SK-N-SH (cell line): Measurements from ENCODE around the gene P2RX5. TPM values are rescaled to one million over a fixed set of nuclear protein-coding genes. Genes with fewer than 3 reads are reported as not detected.

Source experiments
- CTCF ChIA-PET: fragments of 300-600, 350-600 bp; formaldehyde crosslinking; extraction: SDS; loops from one replicate; lab custom pipeline; 2021; lab: Yijun Ruan, JAX
- POLR2A ChIA-PET: fragments of 350-600 bp; sonication (Branson Sonifier 250); formaldehyde crosslinking; extraction: SDS; loops from one replicate; lab custom pipeline; 2020; ENCODE audit warnings: antibody characterized with exemption, inconsistent platforms; lab: Yijun Ruan, JAX
- DNase-seq: peaks from one replicate; pipeline ENCODE4 v3.0.0; 2012
- H2AFZ ChIP-seq: fragments of 200-600 bp; sonication (generic); 2 replicates; pipeline ENCODE4 v1.8.1; 2016; ENCODE audit warnings: antibody characterized with exemption, mild to moderate bottlenecking, low read depth
- H3F3A ChIP-seq: fragments of 200-600 bp; sonication (generic); replicated peaks from 2 replicates; pipeline ENCODE3; 2016; ENCODE audit warnings: antibody characterized with exemption, mild to moderate bottlenecking; ENCODE audit not compliant: insufficient read depth
- H3K27ac ChIP-seq, 2 experiments: fragments of 200-500 bp in 1 of 2; fragments of 200-600 bp in 1 of 2; sonication (Bioruptor generic) in 1 of 2; sonication (generic), shearing (Covaris generic) in 1 of 2; 2 replicates each; pipeline versions ENCODE4 v1.5.1 to v1.6.1; 2014 to 2016; ENCODE audit warnings: low read depth in 2 of 2, inconsistent platforms in 1 of 2, low read length in 1 of 2, mild to moderate bottlenecking in 1 of 2, mixed read lengths in 1 of 2
- H3K27me3 ChIP-seq: fragments of 200-600 bp; sonication (generic), shearing (Covaris generic); 2 replicates; pipeline ENCODE4 v1.6.1; 2016; ENCODE audit warnings: mixed run types; ENCODE audit not compliant: insufficient read depth
- H3K36me3 ChIP-seq, 2 experiments: fragments of 200-500 bp in 1 of 2; fragments of 200-600 bp in 1 of 2; sonication (Bioruptor generic) in 1 of 2; sonication (generic) in 1 of 2; replicated peaks in 1 of 2; 2 replicates each; pipeline versions ENCODE3 to v1.5.1; 2014 to 2016; ENCODE audit warnings: low read length in 1 of 2, mild to moderate bottlenecking in 1 of 2; ENCODE audit not compliant: insufficient read depth in 2 of 2, control insufficient read depth in 1 of 2
- H3K4me1 ChIP-seq, 2 experiments: fragments of 200-500 bp in 1 of 2; fragments of 200-600 bp in 1 of 2; sonication (Bioruptor generic) in 1 of 2; sonication (generic), shearing (Covaris generic) in 1 of 2; 2 replicates each; pipeline versions ENCODE4 v1.5.1 to v1.6.1; 2014 to 2016; ENCODE audit warnings: low read depth in 1 of 2, low read length in 1 of 2, mixed run types in 1 of 2; ENCODE audit not compliant: insufficient read depth in 2 of 2, control insufficient read depth in 1 of 2
- H3K4me2 ChIP-seq: fragments of 200-600 bp; sonication (generic), shearing (Covaris generic); 2 replicates; pipeline ENCODE4 v1.6.1; 2017; ENCODE audit warnings: mixed run types
- H3K4me3 ChIP-seq, 2 experiments: fragments of 200-500 bp in 1 of 2; fragments of 200-600 bp in 1 of 2; sonication (Bioruptor generic) in 1 of 2; sonication (generic), shearing (Covaris generic) in 1 of 2; 2 replicates each; pipeline versions ENCODE4 v1.5.1 to v1.8.1; 2014 to 2016; ENCODE audit warnings: low read depth in 2 of 2, inconsistent platforms in 1 of 2, low read length in 1 of 2, mild to moderate bottlenecking in 1 of 2, mixed read lengths in 1 of 2, moderate library complexity in 1 of 2
- H3K79me2 ChIP-seq: fragments of 200-600 bp; sonication (generic); 2 replicates; pipeline ENCODE4 v1.8.1; 2017; ENCODE audit warnings: mild to moderate bottlenecking; ENCODE audit not compliant: insufficient read depth
- H3K9ac ChIP-seq: fragments of 200-600 bp; sonication (generic); 2 replicates; pipeline ENCODE4 v1.6.1; 2017; ENCODE audit warnings: mixed run types
- H3K9me2 ChIP-seq: fragments of 200-600 bp; sonication (generic); 2 replicates; pipeline ENCODE4 v1.6.1; 2017; ENCODE audit warnings: mixed run types
- H3K9me3 ChIP-seq: fragments of 200-600 bp; sonication (generic); 2 replicates; pipeline ENCODE4 v1.6.1; 2017; ENCODE audit warnings: mixed run types, mild to moderate bottlenecking, moderate library complexity
- H4K20me1 ChIP-seq: fragments of 200-600 bp; sonication (generic); 2 replicates; pipeline ENCODE4 v1.6.1; 2017; ENCODE audit warnings: mild to moderate bottlenecking, mixed run types; ENCODE audit not compliant: insufficient read depth
- CHD2 ChIP-seq: fragments of 150-350 bp; IDR thresholded peaks from 2 replicates; pipeline ENCODE4 v1.6.1; 2018; ENCODE audit warnings: low read length; ENCODE audit not compliant: partially characterized antibody
- CTCF ChIP-seq: fragments of 200-600 bp; sonication (generic); IDR thresholded peaks from 2 replicates; pipeline ENCODE4 v1.6.1; 2017; ENCODE audit warnings: antibody characterized with exemption, mild to moderate bottlenecking, moderate library complexity
- EZH2phosphoT487 ChIP-seq: fragments of 200-600 bp; sonication (generic); IDR thresholded peaks from 2 replicates; pipeline ENCODE4 v1.6.1; 2017; ENCODE audit warnings: low read depth, mixed run types, mild to moderate bottlenecking, antibody characterized with exemption, moderate library complexity, borderline replicate concordance
- FOXJ3 ChIP-seq: sonication (generic); formaldehyde crosslinking; IDR thresholded peaks from 2 replicates; pipeline ENCODE4 v1.5.1; 2020; ENCODE audit warnings: mild to moderate bottlenecking, missing genetic modification reagents
- FOXM1 ChIP-seq: IDR thresholded peaks from 2 replicates; pipeline ENCODE4 v1.4.0; 2012; ENCODE audit warnings: low read depth, mild to moderate bottlenecking
- GABPA ChIP-seq: IDR thresholded peaks from 2 replicates; pipeline ENCODE4 v1.4.0; 2012; ENCODE audit warnings: low read depth, mild to moderate bottlenecking
- NRF1 ChIP-seq: IDR thresholded peaks from 2 replicates; pipeline ENCODE4 v1.6.1; 2012; ENCODE audit warnings: low read depth, mild to moderate bottlenecking, low read length
- PBX3 ChIP-seq: IDR thresholded peaks from 2 replicates; pipeline ENCODE4; 2012
- RCOR1 ChIP-seq: fragments of 150-350 bp; IDR thresholded peaks from 2 replicates; pipeline ENCODE4 v1.6.1; 2017; ENCODE audit warnings: antibody characterized with exemption, low read length
- REST ChIP-seq: IDR thresholded peaks from 2 replicates; pipeline ENCODE4 v1.6.1; 2012; ENCODE audit warnings: mild to moderate bottlenecking, low read depth, low read length, moderate library complexity
- SMC3 ChIP-seq: IDR thresholded peaks from 2 replicates; pipeline ENCODE4 v1.6.1; 2012; ENCODE audit warnings: low read depth, low read length, improper control_type of control experiment
- USF1 ChIP-seq: IDR thresholded peaks from 2 replicates; pipeline ENCODE4 v1.4.0; 2012; ENCODE audit warnings: low read depth, borderline replicate concordance
- USF2 ChIP-seq: fragments of 150-350 bp; IDR thresholded peaks from 2 replicates; pipeline ENCODE4 v1.6.1; 2017; ENCODE audit warnings: antibody characterized with exemption, low read length, low read depth, borderline replicate concordance
- WGBS: methylation state at CpG from one replicate; pipeline ENCODE4 v1.1.6; 2017; ENCODE audit warnings: low lambda C conversion rate; 5-methylcytosine and 5-hydroxymethylcytosine counted together
- polyA plus RNA-seq, 3 experiments: library from polyadenylated mRNA; depleted of rRNA; stranded (reverse); fragments of >200 nt; gene quantifications; 2 replicates each; pipeline ENCODE4 v1.2.3, GENCODE V29; 2012

P2RX5 gene
- polyA plus RNA-seq, 1 of the 3 experiments (the other 2 are of a cell fraction): 0.97 TPM

- DNase-seq: no peak
- Histone ChIP-seq H3K4me2 (no peak overlapping the region), H4K20me1 (no peaks in the 10 kb centered on the region), H3K9ac (no peak overlapping the region), H3K79me2 (no peaks in the 10 kb centered on the region), H3K27me3 (no peaks in the 10 kb centered on the region), H3K4me1 (no peaks in the 10 kb centered on the region), H3K27ac (no peak overlapping the region), H2AFZ (no peak overlapping the region), H3K9me3 (no peaks in the 10 kb centered on the region), H3K4me3 (no peak overlapping the region), H3F3A (no peaks in the 10 kb centered on the region), H3K9me2 (no peaks in the 10 kb centered on the region), H3K36me3 (no peaks in the 10 kb centered on the region)
- CTCF ChIA-PET: no interaction called here
- POLR2A ChIA-PET: no interaction called here
- TF ChIP-seq FOXM1 (no peak), CTCF (no peak), EZH2phosphoT487 (no peak), FOXJ3 (CRISPR knock-in tag) (no peak), REST (no peak), USF2 (no peak), USF1 (no peak), CHD2 (no peak), SMC3 (no peak), PBX3 (no peak), GABPA (no peak), RCOR1 (no peak), NRF1 (no peak)
- 87% methylated on average over 7 of the region's 14 CpGs for WGBS
Observed at GRCh38 chr17:3688852-3689261, 7.1 kb downstream of the P2RX5 start.
